OCI-LY3 (cell line): Measurements from ENCODE around the gene TMEM101.

Source experiments
- EZH2phosphoT487 ChIP-seq: fragments of 200-600 bp; shearing (Covaris generic); IDR thresholded peaks from 2 replicates; pipeline ENCODE4 v1.6.1; 2018; ENCODE audit warnings: antibody characterized with exemption, mixed run types, low read depth
- TF ChIP-seq, protein P1 (sequence below): fragments of 200-600, 300-600 bp; sonication (generic); IDR thresholded peaks from 2 replicates; pipeline ENCODE4 v1.5.1; 2014; ENCODE audit warnings: antibody characterized with exemption, low read length, low read depth

DNA sequence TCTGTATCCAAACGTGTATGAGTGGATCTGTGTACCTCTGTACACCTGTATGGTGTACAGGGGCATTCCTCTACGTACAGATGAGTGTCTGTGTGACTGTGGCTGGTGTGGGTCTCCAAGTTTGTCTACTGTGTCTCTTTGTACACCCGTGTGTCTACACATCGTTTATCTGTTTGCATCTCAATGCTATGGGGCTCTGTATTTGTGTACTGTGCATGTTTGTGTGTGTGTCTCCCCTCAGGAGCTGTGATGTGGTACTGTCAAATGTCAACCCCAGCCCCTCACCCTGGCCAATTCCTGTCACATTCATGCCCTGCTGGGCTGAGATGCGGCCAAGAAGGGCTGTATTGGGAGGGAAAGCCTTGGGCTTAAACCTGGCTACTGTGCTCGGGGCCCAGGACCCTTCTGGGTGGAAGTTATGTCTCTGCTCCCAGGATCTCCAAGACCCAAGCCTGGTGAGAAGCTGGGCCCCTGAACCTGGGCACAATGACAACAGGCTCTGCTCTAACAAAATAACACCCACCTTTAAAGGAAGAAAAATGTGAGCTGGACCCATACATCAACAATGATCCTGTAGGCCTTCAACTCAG is 13.8 kb downstream of the TMEM101 start:
- TF ChIP-seq, protein P1, sequence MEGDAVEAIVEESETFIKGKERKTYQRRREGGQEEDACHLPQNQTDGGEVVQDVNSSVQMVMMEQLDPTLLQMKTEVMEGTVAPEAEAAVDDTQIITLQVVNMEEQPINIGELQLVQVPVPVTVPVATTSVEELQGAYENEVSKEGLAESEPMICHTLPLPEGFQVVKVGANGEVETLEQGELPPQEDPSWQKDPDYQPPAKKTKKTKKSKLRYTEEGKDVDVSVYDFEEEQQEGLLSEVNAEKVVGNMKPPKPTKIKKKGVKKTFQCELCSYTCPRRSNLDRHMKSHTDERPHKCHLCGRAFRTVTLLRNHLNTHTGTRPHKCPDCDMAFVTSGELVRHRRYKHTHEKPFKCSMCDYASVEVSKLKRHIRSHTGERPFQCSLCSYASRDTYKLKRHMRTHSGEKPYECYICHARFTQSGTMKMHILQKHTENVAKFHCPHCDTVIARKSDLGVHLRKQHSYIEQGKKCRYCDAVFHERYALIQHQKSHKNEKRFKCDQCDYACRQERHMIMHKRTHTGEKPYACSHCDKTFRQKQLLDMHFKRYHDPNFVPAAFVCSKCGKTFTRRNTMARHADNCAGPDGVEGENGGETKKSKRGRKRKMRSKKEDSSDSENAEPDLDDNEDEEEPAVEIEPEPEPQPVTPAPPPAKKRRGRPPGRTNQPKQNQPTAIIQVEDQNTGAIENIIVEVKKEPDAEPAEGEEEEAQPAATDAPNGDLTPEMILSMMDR = no peak
- TF ChIP-seq EZH2phosphoT487 = no peak
